D721Med (cell line): ENCODE results near the gene ACIN1.

Experiments used
- DNase-seq: peaks from one replicate; pipeline ENCODE4 v3.0.0; 2011; ENCODE audit warnings: low spot score; ENCODE audit not compliant: insufficient read length
- FAIRE-seq: peaks from 2 replicates; lab custom pipeline; 2011; peaks lifted over from hg19 to GRCh38; lab: Jason Lieb, UNC
- TF ChIP-seq, protein P1 (sequence below): IDR thresholded peaks from 2 replicates; pipeline ENCODE4 v1.5.1; 2012; ENCODE audit warnings: mild to moderate bottlenecking, control low read depth; ENCODE audit not compliant: insufficient read depth; ENCODE audit errors: missing control alignments

The ACIN1 gene

DNA sequence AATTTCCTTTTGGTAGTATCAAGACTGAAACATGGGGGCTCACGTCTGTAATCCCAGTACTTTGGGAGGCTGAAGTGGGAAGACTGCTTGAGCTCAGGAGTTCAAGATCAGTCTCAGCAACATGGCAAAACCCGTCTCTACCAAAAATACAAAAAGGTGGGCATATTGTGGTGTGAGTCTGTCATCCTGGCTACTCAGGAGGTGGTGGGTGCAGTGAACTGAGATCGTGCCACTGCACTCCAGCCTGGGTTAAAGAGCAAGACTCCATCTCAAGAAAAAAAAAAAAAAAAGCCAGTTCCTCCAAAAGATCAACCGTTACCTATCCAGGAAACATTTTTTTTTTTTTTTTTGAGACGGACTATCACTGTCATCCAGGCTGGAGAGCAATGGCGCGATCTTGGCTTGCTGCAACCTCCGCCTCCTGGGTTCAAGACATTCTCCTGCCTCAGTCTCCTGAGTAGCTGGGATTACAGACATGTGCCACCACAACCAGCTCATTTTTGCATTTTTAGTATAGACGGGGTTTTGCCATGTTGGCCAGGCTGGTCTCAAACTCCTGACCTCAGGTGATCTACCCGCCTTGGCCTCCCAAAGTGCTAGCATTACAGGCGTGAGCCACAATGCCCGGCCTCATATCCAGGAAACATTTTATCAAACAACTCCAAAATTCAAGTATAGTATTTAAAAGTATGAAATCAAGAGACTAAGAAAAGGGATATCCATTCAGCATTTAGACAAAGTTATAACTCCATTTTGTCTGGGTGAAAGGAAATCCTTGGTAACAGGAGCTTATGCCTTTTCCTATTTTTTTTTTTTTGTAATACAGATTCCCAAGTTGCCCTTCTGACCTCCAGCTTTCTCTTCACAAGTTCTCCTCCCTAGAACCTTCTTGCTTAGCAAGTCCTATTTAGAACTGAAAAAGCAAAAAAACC is 3.4 kb downstream of the ACIN1 start:
- FAIRE-seq = no peak
- no peak for DNase-seq
- TF ChIP-seq, protein P1, sequence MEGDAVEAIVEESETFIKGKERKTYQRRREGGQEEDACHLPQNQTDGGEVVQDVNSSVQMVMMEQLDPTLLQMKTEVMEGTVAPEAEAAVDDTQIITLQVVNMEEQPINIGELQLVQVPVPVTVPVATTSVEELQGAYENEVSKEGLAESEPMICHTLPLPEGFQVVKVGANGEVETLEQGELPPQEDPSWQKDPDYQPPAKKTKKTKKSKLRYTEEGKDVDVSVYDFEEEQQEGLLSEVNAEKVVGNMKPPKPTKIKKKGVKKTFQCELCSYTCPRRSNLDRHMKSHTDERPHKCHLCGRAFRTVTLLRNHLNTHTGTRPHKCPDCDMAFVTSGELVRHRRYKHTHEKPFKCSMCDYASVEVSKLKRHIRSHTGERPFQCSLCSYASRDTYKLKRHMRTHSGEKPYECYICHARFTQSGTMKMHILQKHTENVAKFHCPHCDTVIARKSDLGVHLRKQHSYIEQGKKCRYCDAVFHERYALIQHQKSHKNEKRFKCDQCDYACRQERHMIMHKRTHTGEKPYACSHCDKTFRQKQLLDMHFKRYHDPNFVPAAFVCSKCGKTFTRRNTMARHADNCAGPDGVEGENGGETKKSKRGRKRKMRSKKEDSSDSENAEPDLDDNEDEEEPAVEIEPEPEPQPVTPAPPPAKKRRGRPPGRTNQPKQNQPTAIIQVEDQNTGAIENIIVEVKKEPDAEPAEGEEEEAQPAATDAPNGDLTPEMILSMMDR = no peak

DNA sequence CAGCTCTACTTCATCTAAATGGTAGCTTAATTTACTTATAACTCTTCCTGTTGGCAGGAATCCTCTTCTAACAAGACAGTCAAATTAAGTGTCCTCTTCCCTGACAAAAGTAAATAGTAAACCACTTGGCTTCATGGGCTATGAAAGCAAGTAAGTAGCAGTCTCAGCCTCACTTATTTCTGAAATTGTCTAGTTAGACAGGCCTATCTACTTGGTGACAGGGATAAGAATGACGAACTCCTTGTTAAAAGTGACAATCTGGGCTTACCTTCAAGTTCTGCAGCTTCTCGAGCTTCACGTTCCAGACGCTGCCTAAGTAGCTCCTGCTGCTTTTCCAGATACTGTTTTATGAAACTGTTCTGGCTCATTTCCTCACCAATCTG is 4.7 kb downstream of the ACIN1 start:
- no peak for FAIRE-seq
- DNase-seq = no peak
- TF ChIP-seq, protein P1 = no peak

DNA sequence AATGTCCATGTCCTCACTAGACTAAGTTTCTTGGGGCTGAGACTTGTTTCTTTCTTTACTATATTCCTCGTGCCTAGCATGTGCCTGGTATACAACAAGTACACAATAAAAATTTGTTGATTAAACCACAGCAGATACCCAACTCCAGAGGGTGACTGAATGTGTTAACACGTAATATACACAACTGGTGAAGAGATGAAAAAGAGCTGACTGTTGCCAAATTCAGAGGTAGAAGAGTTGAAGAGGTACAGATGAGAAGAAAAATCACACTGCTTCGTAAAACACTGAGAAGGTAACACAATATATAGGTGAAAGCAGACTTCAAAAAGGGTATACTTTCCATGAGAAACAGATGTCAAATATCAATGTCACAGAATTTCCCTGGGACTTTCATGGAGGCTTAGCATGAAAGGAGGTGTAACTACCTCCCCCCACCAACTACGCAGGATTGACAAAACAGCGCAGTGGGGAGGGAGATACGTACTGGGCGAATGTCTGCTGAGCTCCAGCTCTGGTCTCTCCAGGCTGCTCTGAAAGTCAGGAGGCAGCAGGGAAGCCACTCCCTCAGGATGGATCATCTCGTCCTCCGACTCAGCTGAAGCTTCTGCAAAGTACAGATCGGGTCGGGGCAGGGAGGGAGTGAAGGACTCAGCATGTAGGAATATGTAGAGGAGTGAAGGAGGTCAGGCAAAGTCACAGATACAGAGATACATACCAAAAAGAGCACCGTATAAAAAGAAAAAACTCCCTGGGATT is 5.3 kb downstream of the ACIN1 start:
- TF ChIP-seq, protein P1 = no peak
- DNase-seq (no peak), FAIRE-seq (no peak)

GRCh38 chr14:23086565-23086964 is 8.4 kb downstream of the ACIN1 start:
- TF ChIP-seq, protein P1 = no peak
- DNase-seq (no peak), FAIRE-seq (no peak)

- TF ChIP-seq, protein P1 = no peak
- DNase-seq = no peak
- FAIRE-seq = no peak
Observed at GRCh38 chr14:23085458-23085857, 9.5 kb downstream of the ACIN1 start.

GRCh38 chr14:23080474-23080873 is 14.5 kb downstream of the ACIN1 start:
- TF ChIP-seq, protein P1 = no peak
- FAIRE-seq (no peak), DNase-seq (no peak)
